ENCODE data around the gene MYCN. TPM values are rescaled to one million over a fixed set of nuclear protein-coding genes. Genes with fewer than 3 reads are reported as not detected.

MYCN gene
- total RNA-seq, 1 donor from 2014 or later = 7.3 TPM

GRCh38 chr2:15979051-15979758, 38.9 kb downstream of the MYCN start:
- DNase-seq = no peak

- no peak for DNase-seq
These were observed 39.6 kb downstream of the MYCN start for GRCh38 chr2:15979759-15980604.

- DNase-seq = no peak
These were observed 40.3 kb downstream of the MYCN start for GRCh38 chr2:15980605-15981098.

GRCh38 chr2:15981646-15982045, 41.3 kb downstream of the MYCN start:
- DNase-seq = no peak

GRCh38 chr2:15982285-15983044, 42.1 kb downstream of the MYCN start:
- no peak for DNase-seq

GRCh38 chr2:15983496-15983895, 43.1 kb downstream of the MYCN start:
- no peak for DNase-seq

GRCh38 chr2:15984368-15985255, 44.3 kb downstream of the MYCN start:
- peak; percentile 95 for DNase-seq

- no peak for DNase-seq
These were observed 45.2 kb downstream of the MYCN start for GRCh38 chr2:15985531-15985930.

- DNase-seq = no peak
These were observed 45.8 kb downstream of the MYCN start for GRCh38 chr2:15986068-15986560.

GRCh38 chr2:15986644-15987043, 46.3 kb downstream of the MYCN start:
- DNase-seq = no peak

GRCh38 chr2:15988733-15989132, 48.4 kb downstream of the MYCN start:
- DNase-seq = no peak

- DNase-seq = no peak
These were observed 49.2 kb downstream of the MYCN start for GRCh38 chr2:15989559-15989958.

GRCh38 chr2:15990151-15991101, 50.1 kb downstream of the MYCN start:
- DNase-seq = peak; percentile 45

- DNase-seq = no peak
These were observed 50.9 kb downstream of the MYCN start for GRCh38 chr2:15991231-15991630.

GRCh38 chr2:15992457-15993231, 52.3 kb downstream of the MYCN start:
- DNase-seq = no peak

- peak; percentile 73 for DNase-seq
These were observed 52.9 kb downstream of the MYCN start for GRCh38 chr2:15993232-15993610.

GRCh38 chr2:15993666-15994065, 53.3 kb downstream of the MYCN start:
- no peak for DNase-seq

- no peak for DNase-seq
These were observed 55.3 kb downstream of the MYCN start for GRCh38 chr2:15995603-15996002.

Measured in tongue (tissue), 2 donors.